ENCODE measurements around the gene WWC1. TPM values are rescaled to one million over a fixed set of nuclear protein-coding genes. Genes with fewer than 3 reads are reported as not detected.

Gene WWC1
- polyA plus RNA-seq, 3 donors: 2.8 to 14.2 (median 4.8) TPM

GRCh38 chr5:168347368-168348083, 56.1 kb downstream of the WWC1 start:
- H3K27ac ChIP-seq (ENCODE audit: low read depth, low read length): no peak overlapping the region
- WGBS, 3 donors: 74 to 82% (median 80%) methylated on average over 8 of the region's 8 CpGs

GRCh38 chr5:168348084-168348414, 56.6 kb downstream of the WWC1 start:
- WGBS, 3 donors: 64 to 84% (median 76%) methylated on average over 5 of the region's 5 CpGs
- no peak overlapping the region for H3K27ac ChIP-seq (ENCODE audit: low read depth, low read length)

DNA sequence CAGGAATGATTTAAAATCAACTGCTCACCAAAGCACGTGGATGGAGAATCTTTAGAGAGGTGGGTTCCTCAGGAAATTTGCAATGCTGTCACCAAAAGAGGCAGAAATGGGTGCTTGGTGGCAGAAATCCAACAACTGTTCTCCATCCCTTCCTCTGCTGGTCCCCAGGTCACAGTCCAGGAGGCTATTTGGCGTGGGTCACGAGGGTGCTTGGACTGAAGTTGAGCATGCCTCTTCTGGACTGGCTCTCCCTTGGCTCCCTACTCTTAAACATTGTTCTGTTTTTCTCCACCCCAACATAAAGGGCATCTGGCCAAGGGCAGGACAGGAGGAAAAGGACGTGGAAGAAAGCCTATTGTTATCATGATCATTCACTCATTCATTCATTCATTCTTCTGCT, 58.9 kb downstream of the WWC1 start:
- no peak overlapping the region for H3K27ac ChIP-seq (ENCODE audit: low read depth, low read length)
- WGBS, 3 donors: 73 to 81% (median 74%) methylated on average over 4 of the region's 4 CpGs

- 54 to 78% (median 73%) methylated on average over 12 of the region's 12 CpGs for WGBS, 3 donors
These were observed 61.9 kb downstream of the WWC1 start for GRCh38 chr5:168353216-168353957.

GRCh38 chr5:168354397-168354796, 63.0 kb downstream of the WWC1 start:
- H3K27ac ChIP-seq (ENCODE audit: low read depth, low read length): no peak overlapping the region
- 80 to 92% (median 85%) methylated on average over 2 of the region's 2 CpGs for WGBS, 3 donors

More at GRCh38 chr5:168353216-168353957, 61.9 kb downstream of the WWC1 start:
- no peak overlapping the region for H3K27ac ChIP-seq (ENCODE audit: low read depth, low read length)

DNA sequence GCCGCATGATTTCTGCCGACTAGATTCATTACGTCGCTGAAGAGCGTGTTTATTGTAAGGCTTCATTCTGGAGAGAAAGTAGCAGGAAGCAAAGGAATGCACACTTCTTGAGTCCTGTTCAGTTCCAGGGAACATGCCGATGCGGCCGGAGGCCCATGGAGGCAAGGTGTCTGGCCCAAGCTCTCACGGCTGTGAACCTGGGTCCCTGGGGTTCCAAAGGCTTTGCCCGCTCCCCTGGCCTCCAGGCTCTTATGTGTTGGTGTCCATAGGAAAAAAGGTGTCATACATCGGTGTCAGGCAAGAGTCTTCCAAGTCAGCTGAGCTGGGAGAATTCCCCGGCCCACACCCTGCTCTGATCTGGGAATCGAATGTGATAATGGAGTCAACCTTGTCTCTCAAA, 64.7 kb downstream of the WWC1 start:
- WGBS, 3 donors: 89 to 92% (median 89%) methylated on average over 13 of the region's 13 CpGs
- no peak overlapping the region for H3K27ac ChIP-seq (ENCODE audit: low read depth, low read length)

- no peak overlapping the region for H3K27ac ChIP-seq (ENCODE audit: low read depth, low read length)
- 86 to 89% (median 88%) methylated on average over 4 of the region's 4 CpGs for WGBS, 3 donors
These were observed 65.1 kb downstream of the WWC1 start for GRCh38 chr5:168356592-168356991.

DNA sequence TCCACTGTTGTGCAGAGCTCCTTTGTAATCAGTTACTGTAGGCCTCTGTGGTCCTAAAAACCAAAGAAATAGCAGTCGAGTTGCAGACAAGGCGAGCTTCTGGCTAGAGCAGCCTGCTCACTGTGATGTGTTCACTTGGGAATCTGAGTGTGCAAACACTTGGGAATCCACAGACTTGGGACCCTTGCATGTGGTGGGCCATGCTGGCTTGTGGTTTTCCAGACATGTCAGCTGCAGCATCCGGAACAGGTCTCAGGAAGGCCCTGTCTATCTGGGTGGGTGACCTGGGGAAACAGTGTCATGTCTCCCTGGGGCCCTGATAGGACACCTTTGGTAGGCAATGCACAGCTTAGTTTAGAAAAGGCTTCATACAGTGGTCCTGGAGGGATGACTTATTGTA, 66.4 kb downstream of the WWC1 start:
- 81 to 88% (median 86%) methylated on average over 3 of the region's 3 CpGs for WGBS, 3 donors
- no peak overlapping the region for H3K27ac ChIP-seq (ENCODE audit: low read depth, low read length)

DNA sequence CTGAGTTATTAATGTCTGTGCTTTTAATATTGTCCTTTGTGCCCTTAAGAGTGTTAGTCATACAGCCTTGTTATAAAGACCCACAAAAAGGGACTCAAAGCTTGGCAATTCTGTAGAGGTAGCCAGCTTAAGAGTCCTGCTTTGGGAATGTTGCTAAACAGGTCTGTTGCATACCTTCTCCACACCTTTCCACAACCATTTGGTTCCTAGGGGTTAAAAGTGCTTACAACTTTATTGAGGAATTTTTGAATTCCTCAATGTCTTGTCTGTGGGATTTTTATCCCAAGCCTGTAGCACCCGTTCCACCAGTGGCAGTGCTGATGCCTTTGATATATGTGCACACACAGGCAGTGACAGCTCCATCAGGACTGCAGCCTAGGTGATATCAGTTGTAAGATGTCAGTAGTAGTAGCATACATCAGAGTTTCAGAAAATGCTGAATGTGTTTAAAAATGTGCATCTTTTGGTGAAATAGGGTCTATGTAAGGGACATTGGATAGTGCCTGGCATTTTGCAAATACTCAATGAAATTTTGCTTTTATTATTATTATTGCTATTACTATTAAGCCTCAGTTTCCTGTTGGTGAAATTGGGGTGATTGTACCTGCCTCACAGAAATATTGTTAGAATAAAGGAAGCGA, 68.5 kb downstream of the WWC1 start:
- WGBS, 3 donors: 71 to 77% (median 75%) methylated on average over 2 of the region's 2 CpGs

GRCh38 chr5:168360521-168361285, 69.3 kb downstream of the WWC1 start:
- no peak overlapping the region for H3K27ac ChIP-seq (ENCODE audit: low read depth, low read length)
- WGBS, 3 donors: 77 to 79% (median 77%) methylated on average over 3 of the region's 3 CpGs

More for the DNA sequence above, 68.5 kb downstream of the WWC1 start:
- H3K27ac ChIP-seq (ENCODE audit: low read depth, low read length): no peak overlapping the region

DNA sequence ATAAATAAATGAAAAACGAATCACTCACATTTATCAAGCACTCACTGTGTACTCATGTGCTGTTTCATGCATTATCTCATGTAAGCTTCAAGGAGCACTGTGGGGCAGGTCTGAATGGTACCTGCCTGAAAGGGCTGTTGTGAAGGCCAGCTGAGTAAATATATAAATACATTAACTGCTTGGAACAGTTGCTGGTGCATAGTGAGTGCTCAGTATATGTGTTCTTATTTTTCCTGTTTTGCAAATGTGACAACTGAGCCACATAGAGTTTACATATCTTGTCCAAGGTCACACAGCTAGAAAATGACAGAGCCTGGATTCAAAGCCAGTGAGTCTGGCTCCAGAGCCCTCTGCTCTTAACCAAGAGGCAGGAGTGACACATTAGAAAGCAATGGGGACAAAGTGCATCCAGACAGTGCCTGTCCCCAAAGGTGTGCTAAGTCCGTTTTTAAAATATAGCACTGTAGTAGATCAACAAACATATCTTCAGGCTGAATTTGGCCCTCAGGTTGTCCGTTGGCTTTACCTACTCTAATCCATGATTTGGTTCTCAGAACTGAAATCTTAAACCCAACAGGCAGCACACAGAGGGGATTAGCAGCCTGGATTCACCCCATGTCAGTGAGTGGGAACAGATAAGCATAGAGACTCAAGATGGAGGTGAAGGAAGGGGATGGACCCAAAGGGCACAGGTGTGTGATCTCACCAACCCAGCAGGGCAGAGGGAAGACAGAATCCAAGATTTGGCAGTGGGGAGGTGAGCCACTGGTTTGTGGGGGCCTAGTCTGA, 70.8 kb downstream of the WWC1 start:
- 26 to 76% (median 75%) methylated on average over 3 of the region's 3 CpGs for WGBS, 3 donors
- no peak overlapping the region for H3K27ac ChIP-seq (ENCODE audit: low read depth, low read length)

DNA sequence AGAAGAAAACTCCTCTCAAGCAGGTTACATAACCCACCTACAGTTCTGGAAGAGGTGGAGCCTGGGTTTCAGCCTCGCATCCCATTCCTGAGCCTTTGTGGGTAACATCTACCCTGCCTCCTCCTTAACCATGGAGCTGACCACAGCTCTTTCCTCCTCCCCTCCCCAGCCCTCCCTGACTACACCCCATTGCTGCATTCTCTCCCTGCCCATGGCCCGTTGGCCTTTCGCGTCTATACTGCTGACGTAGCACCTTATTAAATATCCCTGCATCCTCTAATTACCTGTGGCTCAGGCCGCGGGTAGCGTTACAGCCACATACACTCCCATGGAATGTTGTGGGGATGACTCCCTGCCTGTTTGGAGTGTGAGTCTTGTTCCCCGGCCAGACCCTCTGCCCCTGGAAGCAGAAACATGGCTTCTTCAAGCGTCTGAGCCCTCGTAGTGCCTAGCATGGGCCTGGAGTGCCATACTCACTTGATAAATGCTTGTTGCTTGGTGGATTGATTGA, 72.8 kb downstream of the WWC1 start:
- WGBS, 3 donors: 76 to 88% (median 85%) methylated on average over 11 of the region's 11 CpGs
- no peak overlapping the region for H3K27ac ChIP-seq (ENCODE audit: low read depth, low read length)

- no peak overlapping the region for H3K27ac ChIP-seq (ENCODE audit: low read depth, low read length)
- WGBS, 3 donors: 38 to 50% (median 49%) methylated on average over 12 of the region's 12 CpGs
These were observed 73.5 kb downstream of the WWC1 start for GRCh38 chr5:168364750-168365550.

- WGBS, 3 donors: 18 to 42% (median 33%) methylated on average over 10 of the region's 10 CpGs
- H3K27ac ChIP-seq (ENCODE audit: low read depth, low read length): no peak overlapping the region
These were observed 74.2 kb downstream of the WWC1 start for GRCh38 chr5:168365581-168366081.

DNA sequence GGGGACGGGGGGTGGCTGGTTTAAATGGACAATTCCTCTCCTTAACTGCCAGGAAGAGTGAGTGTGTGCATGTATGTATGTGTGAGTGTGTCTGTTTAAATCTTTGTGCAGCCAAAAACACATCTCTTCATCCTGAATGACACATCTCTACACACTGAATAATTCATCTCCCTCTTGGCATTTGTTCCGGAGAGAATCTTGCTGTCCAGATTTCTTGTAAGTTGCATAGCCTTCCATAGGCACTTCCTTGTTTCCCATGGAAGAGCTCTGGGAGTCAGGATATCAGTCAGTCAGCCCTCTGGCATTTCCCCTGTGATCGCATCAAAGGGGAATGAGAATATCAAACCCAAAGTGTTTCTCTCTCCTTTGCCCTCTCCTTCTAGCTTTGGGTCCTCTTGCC, 74.7 kb downstream of the WWC1 start:
- WGBS, 3 donors: 57 to 71% (median 59%) methylated on average over 3 of the region's 3 CpGs
- H3K27ac ChIP-seq (ENCODE audit: low read depth, low read length): no peak overlapping the region

GRCh38 chr5:168368854-168369253, 77.4 kb downstream of the WWC1 start:
- 60 to 74% (median 67%) methylated on average over 3 of the region's 3 CpGs for WGBS, 3 donors
- no peak overlapping the region for H3K27ac ChIP-seq (ENCODE audit: low read depth, low read length)

DNA sequence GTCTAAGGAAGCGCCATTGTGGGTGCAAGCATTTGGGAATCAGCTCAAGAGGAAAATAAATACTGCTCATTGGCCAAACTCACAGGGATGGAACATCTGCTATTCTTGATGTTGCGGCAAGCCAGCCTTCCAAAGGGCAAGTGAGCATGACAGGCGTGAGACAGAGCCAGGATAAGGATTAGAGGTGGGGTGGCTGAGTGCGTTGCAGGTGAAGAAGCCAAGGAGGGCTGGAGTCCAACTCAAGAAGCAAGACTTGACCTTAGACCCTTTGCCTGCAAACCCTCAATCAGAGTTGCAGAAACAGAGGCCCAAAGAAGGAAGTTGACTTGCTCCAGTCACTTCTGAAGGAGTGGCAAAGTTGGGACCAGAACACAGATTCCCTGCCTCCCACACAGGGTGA, 79.4 kb downstream of the WWC1 start:
- 83 to 88% (median 86%) methylated on average over 4 of the region's 4 CpGs for WGBS, 3 donors
- no peak overlapping the region for H3K27ac ChIP-seq (ENCODE audit: low read depth, low read length)
